ENCODE measurements around the gene WDFY2. TPM values are rescaled to one million over a fixed set of nuclear protein-coding genes. Genes with fewer than 3 reads are reported as not detected.

Gene WDFY2
- polyA plus RNA-seq, 3 donors, result 4.4 to 8.9 (median 4.8) TPM

- no peak overlapping the region for H3K27ac ChIP-seq (ENCODE audit: low read depth, low read length)
Measured at GRCh38 chr13:51808811-51809210, 224.5 kb downstream of the WDFY2 start.

- no peak overlapping the region for H3K27ac ChIP-seq (ENCODE audit: low read depth, low read length)
- 68 to 87% (median 70%) methylated on average over 12 of the region's 12 CpGs for WGBS, 3 donors
Measured at GRCh38 chr13:51811046-51811445, 226.8 kb downstream of the WDFY2 start.

- 45 to 56% (median 45%) methylated on average over 4 of the region's 4 CpGs for WGBS, 3 donors
- H3K27ac ChIP-seq (ENCODE audit: low read depth, low read length), result no peak overlapping the region
Measured at GRCh38 chr13:51811920-51812451, 227.7 kb downstream of the WDFY2 start.

GRCh38 chr13:51814071-51814470 lies 229.8 kb downstream of the WDFY2 start:
- no peak overlapping the region for H3K27ac ChIP-seq (ENCODE audit: low read depth, low read length)
- 93 to 100% (median 97%) methylated on average over 2 of the region's 2 CpGs for WGBS, 3 donors

GRCh38 chr13:51814825-51815650 lies 230.8 kb downstream of the WDFY2 start:
- WGBS, 3 donors, result 15 to 28% (median 28%) methylated on average over 13 of the region's 13 CpGs
- no peak overlapping the region for H3K27ac ChIP-seq (ENCODE audit: low read depth, low read length)

GRCh38 chr13:51815848-51816247 lies 231.6 kb downstream of the WDFY2 start:
- H3K27ac ChIP-seq (ENCODE audit: low read depth, low read length), result no peak overlapping the region
- 27 to 89% (median 83%) methylated on average over 11 of the region's 11 CpGs for WGBS, 3 donors

GRCh38 chr13:51816604-51817249 lies 232.5 kb downstream of the WDFY2 start:
- WGBS, 3 donors, result 83 to 87% (median 83%) methylated on average over 19 of the region's 19 CpGs
- no peak overlapping the region for H3K27ac ChIP-seq (ENCODE audit: low read depth, low read length)

Other genes with a start within 250 kb of the WDFY2 start
- 1 to 10 TPM in 1 of 3 donors, under 1 TPM in 1, not detected in 1; 0.07 to 4.8 TPM for gene SERPINE3, start 244.8 kb upstream of the WDFY2 start, polyA plus RNA-seq
- 10 to 100 TPM in 2 of 3 donors, 1 to 10 TPM in 1; 9.6 to 19.8 (median 13.0) TPM for gene INTS6, start 131.4 kb upstream of the WDFY2 start, polyA plus RNA-seq
- gene DHRS12, start 219.7 kb downstream of the WDFY2 start, polyA plus RNA-seq, result 10 to 100 TPM; 21.1 to 24.1 (median 21.9) TPM